ENCODE results near the gene TMEM53.

The TMEM53 gene

DNA sequence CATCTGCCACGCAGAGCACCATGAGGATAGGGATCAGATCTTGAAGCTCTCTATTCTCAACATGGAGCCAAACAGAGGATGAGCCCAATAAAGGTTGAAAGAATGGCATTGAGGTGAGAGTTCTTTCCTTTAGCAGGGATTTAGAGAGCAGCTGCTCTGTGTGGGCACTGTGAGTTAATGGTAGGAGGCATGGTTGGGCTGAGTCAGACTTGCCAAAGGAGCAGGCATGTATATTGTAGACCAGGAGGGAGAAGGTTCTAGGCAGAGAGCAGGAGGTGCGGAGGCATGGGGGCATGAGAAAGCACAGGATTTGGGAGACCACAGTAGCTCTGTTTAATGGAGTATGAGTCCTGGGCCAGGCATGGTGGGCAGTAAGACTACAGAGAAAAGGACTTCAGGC is 32.0 kb downstream of the TMEM53 start:
- Histone ChIP-seq H2BK5ac (ENCODE audit: low read length) (no peak overlapping the region), H3K23ac (ENCODE audit: low read length) (no peak overlapping the region), H4K8ac (ENCODE audit: low read depth, low read length) (no peak overlapping the region), H3K56ac (ENCODE audit: low read length) (no peak overlapping the region), H2BK120ac (ENCODE audit: low read depth, low read length) (no peak overlapping the region), H3K4ac (ENCODE audit: low read depth, low read length) (no peak overlapping the region), H3K27me3 (ENCODE audit: insufficient read depth, low read length, poor library complexity) (no peaks in the 10 kb centered on the region), H3K79me1 (ENCODE audit: low read length) (peaks cover 3% of the 10 kb centered on the region), H3K4me1 (ENCODE audit: control insufficient read depth, low read depth, low read length) (no peaks in the 10 kb centered on the region), H2BK15ac (replicated peaks; ENCODE audit: low read depth) (no peak overlapping the region), H3K36me3 (ENCODE audit: control insufficient read depth, insufficient read depth, low read length) (peaks cover 21% of the 10 kb centered on the region), H2AK5ac (ENCODE audit: low read length) (no peak overlapping the region), H3K18ac (ENCODE audit: low read length) (no peak overlapping the region), H3K4me2 (ENCODE audit: low read length) (no peak overlapping the region), H3K27ac (ENCODE audit: low read depth, low read length) (no peak overlapping the region), H3K9ac (ENCODE audit: low read length) (no peak overlapping the region), H3K4me3 (ENCODE audit: low read length) (no peak overlapping the region), H3K79me2 (ENCODE audit: control insufficient read depth, insufficient read depth, low read length) (no peaks in the 10 kb centered on the region), H4K5ac (ENCODE audit: low read length) (no peak overlapping the region)
- DNase-seq = no peak
- no CpG with 5 or more reads among the region's 2 CpGs for WGBS (ENCODE audit: extremely low coverage, insufficient coverage, low lambda C conversion rate)

GRCh38 chr1:44641126-44642102 is 32.9 kb downstream of the TMEM53 start:
- H3K27ac ChIP-seq (ENCODE audit: low read depth, low read length) = no peak overlapping the region
- DNase-seq = no peak
- no peaks in the 10 kb centered on the region for H3K79me2 ChIP-seq (ENCODE audit: control insufficient read depth, insufficient read depth, low read length)
- no peak overlapping the region for H2AK5ac ChIP-seq (ENCODE audit: low read length)
- H2BK15ac ChIP-seq (replicated peaks; ENCODE audit: low read depth) = no peak overlapping the region
- no peak overlapping the region for H3K9ac ChIP-seq (ENCODE audit: low read length)
- H2BK5ac ChIP-seq (ENCODE audit: low read length) = no peak overlapping the region
- H4K8ac ChIP-seq (ENCODE audit: low read depth, low read length) = no peak overlapping the region
- no peak overlapping the region for H3K4me3 ChIP-seq (ENCODE audit: low read length)
- no peak overlapping the region for H4K5ac ChIP-seq (ENCODE audit: low read length)
- H3K79me1 ChIP-seq (ENCODE audit: low read length) = peaks cover 3% of the 10 kb centered on the region
- no peak overlapping the region for H3K23ac ChIP-seq (ENCODE audit: low read length)
- peaks cover 25% of the 10 kb centered on the region for H3K36me3 ChIP-seq (ENCODE audit: control insufficient read depth, insufficient read depth, low read length)
- H3K4ac ChIP-seq (ENCODE audit: low read depth, low read length) = no peak overlapping the region
- H3K4me1 ChIP-seq (ENCODE audit: control insufficient read depth, low read depth, low read length) = no peaks in the 10 kb centered on the region
- H2BK120ac ChIP-seq (ENCODE audit: low read depth, low read length) = no peak overlapping the region
- H3K4me2 ChIP-seq (ENCODE audit: low read length) = no peak overlapping the region
- H3K56ac ChIP-seq (ENCODE audit: low read length) = no peak overlapping the region
- no peaks in the 10 kb centered on the region for H3K27me3 ChIP-seq (ENCODE audit: insufficient read depth, low read length, poor library complexity)
- WGBS (ENCODE audit: extremely low coverage, insufficient coverage, low lambda C conversion rate) = no CpG with 5 or more reads among the region's 12 CpGs
- H3K18ac ChIP-seq (ENCODE audit: low read length) = no peak overlapping the region

DNA sequence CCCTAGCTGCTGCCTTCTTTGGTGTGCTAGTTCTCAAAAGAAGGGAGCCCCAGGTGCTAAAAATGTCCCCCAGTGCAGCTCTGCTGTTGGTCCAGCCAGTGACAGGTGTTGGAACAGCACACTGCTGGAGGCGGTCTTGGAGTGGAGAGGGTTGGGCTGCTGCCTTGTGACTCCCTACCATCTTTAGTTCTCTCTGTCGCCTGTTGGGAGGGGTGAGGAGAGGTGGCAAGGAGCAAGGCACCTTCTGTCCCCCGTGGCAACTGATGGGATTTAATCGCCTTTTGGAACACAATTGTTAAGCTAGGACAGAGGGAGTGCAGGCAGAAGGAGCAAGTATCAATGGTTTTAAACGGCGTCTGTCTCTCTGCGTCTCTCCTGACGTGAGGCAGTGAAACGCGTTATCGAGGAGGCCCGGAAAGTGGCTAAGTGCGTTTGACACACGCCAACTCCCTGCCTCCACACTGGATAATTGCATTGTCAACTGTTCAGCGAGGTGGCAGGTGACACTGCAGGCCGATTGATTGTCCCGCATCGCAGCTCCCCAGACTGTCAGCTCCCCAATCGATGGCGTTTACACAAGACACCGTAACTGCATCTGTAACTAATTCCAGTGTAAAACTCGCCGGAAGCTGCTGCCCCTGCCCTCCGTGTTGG is 34.0 kb downstream of the TMEM53 start:
- H4K8ac ChIP-seq (ENCODE audit: low read depth, low read length) = no peak overlapping the region
- no peak overlapping the region for H4K5ac ChIP-seq (ENCODE audit: low read length)
- no CpG with 5 or more reads among the region's 24 CpGs for WGBS (ENCODE audit: extremely low coverage, insufficient coverage, low lambda C conversion rate)

GRCh38 chr1:44637702-44638411 is 36.4 kb downstream of the TMEM53 start:
- WGBS (ENCODE audit: extremely low coverage, insufficient coverage, low lambda C conversion rate) = no CpG with 5 or more reads among the region's 27 CpGs
- H3K79me1 ChIP-seq (ENCODE audit: low read length) = peaks cover 25% of the 10 kb centered on the region
- no peak overlapping the region for H4K5ac ChIP-seq (ENCODE audit: low read length)
- no peaks in the 10 kb centered on the region for H3K27me3 ChIP-seq (ENCODE audit: insufficient read depth, low read length, poor library complexity)
- no peak overlapping the region for H3K27ac ChIP-seq (ENCODE audit: low read depth, low read length)
- H2BK120ac ChIP-seq (ENCODE audit: low read depth, low read length) = no peak overlapping the region
- H3K4ac ChIP-seq (ENCODE audit: low read depth, low read length) = no peak overlapping the region
- H2AK5ac ChIP-seq (ENCODE audit: low read length) = no peak overlapping the region
- H4K8ac ChIP-seq (ENCODE audit: low read depth, low read length) = no peak overlapping the region
- no peak overlapping the region for H3K4me3 ChIP-seq (ENCODE audit: low read length)
- peaks cover 9% of the 10 kb centered on the region for H3K79me2 ChIP-seq (ENCODE audit: control insufficient read depth, insufficient read depth, low read length)
- no peak overlapping the region for H3K56ac ChIP-seq (ENCODE audit: low read length)
- H3K9ac ChIP-seq (ENCODE audit: low read length) = no peak overlapping the region
- no peak for DNase-seq
- H3K4me1 ChIP-seq (ENCODE audit: control insufficient read depth, low read depth, low read length) = peaks cover 4% of the 10 kb centered on the region
- no peak overlapping the region for H3K18ac ChIP-seq (ENCODE audit: low read length)
- no peak overlapping the region for H2BK5ac ChIP-seq (ENCODE audit: low read length)
- H3K36me3 ChIP-seq (ENCODE audit: control insufficient read depth, insufficient read depth, low read length) = peaks cover 26% of the 10 kb centered on the region
- no peak overlapping the region for H2BK15ac ChIP-seq (replicated peaks; ENCODE audit: low read depth)
- H3K4me2 ChIP-seq (ENCODE audit: low read length) = no peak overlapping the region
- H3K23ac ChIP-seq (ENCODE audit: low read length) = no peak overlapping the region

More for the DNA sequence above, 34.0 kb downstream of the TMEM53 start:
- no peaks in the 10 kb centered on the region for H3K4me1 ChIP-seq (ENCODE audit: control insufficient read depth, low read depth, low read length)
- H3K4me2 ChIP-seq (ENCODE audit: low read length) = no peak overlapping the region
- no peak overlapping the region for H2BK5ac ChIP-seq (ENCODE audit: low read length)
- H3K36me3 ChIP-seq (ENCODE audit: control insufficient read depth, insufficient read depth, low read length) = peaks cover 33% of the 10 kb centered on the region
- H2AK5ac ChIP-seq (ENCODE audit: low read length) = no peak overlapping the region
- H3K23ac ChIP-seq (ENCODE audit: low read length) = no peak overlapping the region
- no peak overlapping the region for H3K18ac ChIP-seq (ENCODE audit: low read length)
- peaks cover 9% of the 10 kb centered on the region for H3K79me1 ChIP-seq (ENCODE audit: low read length)
- no peak overlapping the region for H3K9ac ChIP-seq (ENCODE audit: low read length)
- no peak overlapping the region for H3K27ac ChIP-seq (ENCODE audit: low read depth, low read length)
- no peak for DNase-seq
- H3K27me3 ChIP-seq (ENCODE audit: insufficient read depth, low read length, poor library complexity) = no peaks in the 10 kb centered on the region
- H3K4me3 ChIP-seq (ENCODE audit: low read length) = no peak overlapping the region
- no peak overlapping the region for H3K56ac ChIP-seq (ENCODE audit: low read length)
- H3K79me2 ChIP-seq (ENCODE audit: control insufficient read depth, insufficient read depth, low read length) = no peaks in the 10 kb centered on the region
- no peak overlapping the region for H2BK15ac ChIP-seq (replicated peaks; ENCODE audit: low read depth)
- H3K4ac ChIP-seq (ENCODE audit: low read depth, low read length) = no peak overlapping the region
- H2BK120ac ChIP-seq (ENCODE audit: low read depth, low read length) = no peak overlapping the region

DNA sequence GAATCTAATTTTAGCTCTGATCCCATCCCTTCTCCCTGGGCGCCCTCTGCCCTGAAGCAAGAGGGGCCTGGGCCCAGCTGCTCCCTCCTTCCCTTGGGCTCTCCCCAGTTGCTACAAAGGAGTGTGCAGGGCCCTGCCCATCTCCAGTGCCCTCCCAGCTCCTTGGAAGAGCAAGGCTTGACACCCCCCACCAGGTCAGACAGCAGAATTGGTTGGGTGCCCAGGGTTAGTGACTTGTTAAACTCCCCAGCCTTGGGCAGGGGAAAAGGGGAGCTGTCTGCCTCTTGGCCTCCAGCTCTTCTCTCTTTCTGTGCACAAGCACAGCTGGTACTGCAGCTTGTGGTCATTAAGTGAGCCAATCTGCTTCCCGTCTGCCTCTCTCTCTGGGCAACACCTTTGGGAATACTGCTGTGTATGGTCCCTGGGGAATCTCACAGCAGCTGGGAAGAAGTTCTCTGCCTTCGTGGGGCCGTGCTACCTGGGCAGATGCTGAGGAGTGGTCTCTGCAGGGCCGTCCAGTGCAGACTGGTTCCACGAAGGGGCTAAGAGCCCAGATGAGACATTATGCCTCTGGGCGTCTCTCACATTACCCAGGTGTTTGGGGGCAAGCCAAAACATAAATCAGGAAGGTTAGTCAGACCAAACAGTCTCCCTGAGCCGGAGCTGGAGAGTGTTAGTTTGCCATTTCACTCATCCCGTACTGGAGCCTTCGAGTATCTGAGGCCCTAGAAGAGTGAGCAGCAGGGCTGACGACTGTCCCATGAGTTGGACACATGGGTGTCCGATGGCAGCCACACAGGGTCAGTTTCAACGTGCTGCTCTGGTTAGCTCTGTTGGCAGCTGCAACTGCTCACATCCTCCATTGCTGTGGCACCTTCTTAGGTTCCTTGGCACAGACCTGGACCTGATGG is 37.3 kb downstream of the TMEM53 start:
- H2BK120ac ChIP-seq (ENCODE audit: low read depth, low read length) = no peak overlapping the region
- peaks cover 23% of the 10 kb centered on the region for H3K79me1 ChIP-seq (ENCODE audit: low read length)
- H3K36me3 ChIP-seq (ENCODE audit: control insufficient read depth, insufficient read depth, low read length) = peaks cover 26% of the 10 kb centered on the region
- no CpG with 5 or more reads among the region's 13 CpGs for WGBS (ENCODE audit: extremely low coverage, insufficient coverage, low lambda C conversion rate)
- no peak overlapping the region for H3K9ac ChIP-seq (ENCODE audit: low read length)
- no peak overlapping the region for H2BK15ac ChIP-seq (replicated peaks; ENCODE audit: low read depth)
- no peak overlapping the region for H4K5ac ChIP-seq (ENCODE audit: low read length)
- H2BK5ac ChIP-seq (ENCODE audit: low read length) = no peak overlapping the region
- H3K56ac ChIP-seq (ENCODE audit: low read length) = no peak overlapping the region
- H3K23ac ChIP-seq (ENCODE audit: low read length) = no peak overlapping the region
- H3K4ac ChIP-seq (ENCODE audit: low read depth, low read length) = no peak overlapping the region
- no peak for DNase-seq
- H3K27ac ChIP-seq (ENCODE audit: low read depth, low read length) = no peak overlapping the region
- H2AK5ac ChIP-seq (ENCODE audit: low read length) = no peak overlapping the region
- peaks cover 4% of the 10 kb centered on the region for H3K4me1 ChIP-seq (ENCODE audit: control insufficient read depth, low read depth, low read length)
- H3K4me3 ChIP-seq (ENCODE audit: low read length) = no peak overlapping the region
- no peak overlapping the region for H3K4me2 ChIP-seq (ENCODE audit: low read length)
- H3K18ac ChIP-seq (ENCODE audit: low read length) = no peak overlapping the region
- peaks cover 9% of the 10 kb centered on the region for H3K79me2 ChIP-seq (ENCODE audit: control insufficient read depth, insufficient read depth, low read length)
- H4K8ac ChIP-seq (ENCODE audit: low read depth, low read length) = no peak overlapping the region
- H3K27me3 ChIP-seq (ENCODE audit: insufficient read depth, low read length, poor library complexity) = no peaks in the 10 kb centered on the region
